Measurements from ENCODE around the gene SENP8.
"Not testable (repeated sequence)": the region's sequence is repeated elsewhere in the genome, so short reads cannot be mapped to it uniquely, and the experiment has no call there.

SENP8 gene

GRCh38 chr15:72118017-72118978 lies at the start of gene SENP8, which contains the start of gene MYO9A:
Gene SENP8, plus strand, starts transcription at chr15:72118403. Its CDS starts 21,221 bp downstream, at chr15:72139624.
Gene MYO9A, minus strand, starts transcription at chr15:72118150. Its CDS starts 71,587 bp downstream, at chr15:72046563.
- peak; percentile 98 for DNase-seq

GRCh38 chr15:72068856-72069255 lies 49.3 kb upstream of the SENP8 start:
- DNase-seq: no peak

GRCh38 chr15:72070817-72071447 lies 47.3 kb upstream of the SENP8 start:
- no peak for DNase-seq

- not testable (repeated sequence) for DNase-seq
These were observed 46.8 kb upstream of the SENP8 start for GRCh38 chr15:72071448-72071825.

DNA sequence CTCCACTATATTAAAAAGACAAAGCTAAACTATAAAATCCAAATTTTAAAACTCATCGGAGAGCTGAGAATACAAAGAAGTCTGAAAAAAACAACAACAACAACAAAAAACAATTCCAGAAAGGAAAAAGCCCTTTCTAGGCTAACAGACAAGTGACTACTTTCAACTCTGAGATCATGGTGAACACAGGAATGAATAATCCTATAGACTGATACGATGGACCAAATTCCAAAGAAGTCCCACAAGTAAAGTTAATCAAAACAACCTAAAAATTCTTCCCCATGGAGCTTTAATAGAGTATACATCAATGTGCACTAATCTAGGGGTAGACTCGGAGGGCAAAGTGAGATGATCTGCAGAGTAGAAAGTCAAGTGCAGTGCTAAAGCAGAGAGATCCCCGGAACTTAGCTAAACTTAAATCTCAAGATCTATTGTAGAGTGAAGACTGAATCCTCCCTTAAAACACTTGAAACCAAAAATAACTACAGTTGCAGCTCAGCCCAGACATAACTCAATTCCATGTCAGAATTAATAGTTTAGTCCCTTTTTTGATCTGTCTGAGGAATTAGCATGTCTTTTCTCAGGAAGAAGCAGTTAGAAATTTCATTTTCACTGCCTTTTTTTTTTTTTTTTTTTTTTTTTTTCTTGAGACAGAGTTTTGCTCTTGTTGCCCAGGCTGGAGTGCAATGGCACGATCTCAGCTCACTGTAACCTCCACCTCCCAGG lies 43.7 kb upstream of the SENP8 start:
- DNase-seq: no peak

GRCh38 chr15:72077950-72078349 lies 40.3 kb upstream of the SENP8 start:
- no peak for DNase-seq

DNA sequence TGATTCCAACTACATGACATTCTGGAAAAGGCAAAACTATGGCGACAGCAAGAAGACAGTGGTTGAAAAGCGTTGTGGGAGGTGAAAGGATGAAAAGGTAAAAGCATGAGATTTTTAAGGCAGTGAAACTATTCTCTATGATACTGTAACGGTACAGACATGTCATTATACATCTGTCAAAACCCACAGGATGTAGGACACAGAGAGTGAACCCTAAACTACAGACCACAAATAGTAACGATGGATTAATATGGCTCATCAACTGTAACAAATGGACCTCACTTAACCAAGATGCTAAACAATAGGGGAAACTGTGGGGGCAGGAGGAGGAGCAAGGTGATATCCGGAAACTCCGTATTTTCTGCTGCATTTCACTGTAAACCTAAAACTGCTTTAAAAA lies 39.3 kb upstream of the SENP8 start:
- no peak for DNase-seq

- DNase-seq: no peak
These were observed 36.0 kb upstream of the SENP8 start for GRCh38 chr15:72082176-72082575.

- no peak for DNase-seq
These were observed 32.0 kb upstream of the SENP8 start for GRCh38 chr15:72086010-72086697.

GRCh38 chr15:72086920-72087648 lies 31.1 kb upstream of the SENP8 start:
- DNase-seq: no peak

DNA sequence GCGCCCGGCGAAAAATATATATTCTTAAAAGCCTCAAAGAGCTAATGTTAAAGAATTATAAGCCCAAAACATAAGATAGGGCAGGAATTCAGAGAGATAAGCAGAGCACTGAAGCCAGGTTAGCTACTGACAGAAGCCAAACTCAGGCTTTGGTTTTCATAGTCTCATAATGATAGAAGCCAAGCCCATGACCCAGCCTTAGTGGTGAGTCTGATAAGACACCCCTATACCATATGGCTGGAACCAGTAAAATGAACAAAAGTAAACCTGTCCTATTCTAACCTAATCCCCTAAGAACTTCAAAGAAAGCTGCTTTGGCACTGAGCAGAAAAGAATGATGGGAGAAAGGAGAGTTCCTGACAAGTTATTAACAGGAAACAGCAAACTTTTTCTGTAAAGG lies 26.2 kb upstream of the SENP8 start:
- DNase-seq: no peak

- DNase-seq: no peak
These were observed 25.5 kb upstream of the SENP8 start for GRCh38 chr15:72092691-72093090.

GRCh38 chr15:72096796-72097195 lies 21.4 kb upstream of the SENP8 start:
- no peak for DNase-seq

DNA sequence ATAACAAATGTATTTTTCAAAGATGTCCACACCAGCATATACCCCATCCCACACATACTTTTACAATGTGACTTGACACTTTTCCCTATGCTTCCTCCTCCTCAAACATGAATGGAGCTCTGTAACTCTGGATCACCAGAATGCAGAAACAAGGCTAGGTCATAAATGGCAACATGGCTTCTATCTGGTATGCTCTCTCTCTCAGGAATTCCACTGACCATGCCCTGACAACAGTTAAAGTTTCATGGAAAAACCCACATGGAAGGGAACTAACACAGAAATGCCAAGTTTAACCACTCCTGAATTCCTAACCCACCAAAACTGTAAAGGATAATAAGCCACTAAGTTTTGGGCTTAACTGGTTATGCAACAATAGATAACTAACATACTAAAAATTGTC lies 20.2 kb upstream of the SENP8 start:
- no peak for DNase-seq

GRCh38 chr15:72099155-72099554 lies 19.0 kb upstream of the SENP8 start:
- no peak for DNase-seq

- not testable (repeated sequence) for DNase-seq
These were observed 17.7 kb upstream of the SENP8 start for GRCh38 chr15:72100551-72100950.

DNA sequence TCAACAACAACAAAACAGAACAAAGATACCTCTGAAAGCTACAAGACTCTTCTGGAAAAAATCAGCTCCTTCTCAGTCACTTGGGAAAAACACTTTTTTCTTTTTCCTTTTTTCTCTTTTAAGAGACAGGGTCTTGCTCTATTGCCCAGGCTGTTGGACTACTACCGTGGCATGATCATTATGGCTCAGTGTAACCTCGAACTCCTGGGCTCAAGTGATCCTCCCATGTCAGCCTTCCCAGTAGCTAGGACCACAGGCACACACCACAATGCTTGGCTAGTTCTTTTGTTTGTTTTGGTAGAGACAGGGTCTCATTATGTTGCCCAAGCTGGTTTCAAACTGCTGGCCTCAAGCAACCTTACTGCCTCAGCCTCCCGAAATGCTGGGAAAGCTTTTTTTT lies 13.1 kb upstream of the SENP8 start:
- no peak for DNase-seq

GRCh38 chr15:72106068-72106467 lies 12.1 kb upstream of the SENP8 start:
- no peak for DNase-seq

- no peak for DNase-seq
These were observed 7.8 kb upstream of the SENP8 start for GRCh38 chr15:72110355-72110754.

DNA sequence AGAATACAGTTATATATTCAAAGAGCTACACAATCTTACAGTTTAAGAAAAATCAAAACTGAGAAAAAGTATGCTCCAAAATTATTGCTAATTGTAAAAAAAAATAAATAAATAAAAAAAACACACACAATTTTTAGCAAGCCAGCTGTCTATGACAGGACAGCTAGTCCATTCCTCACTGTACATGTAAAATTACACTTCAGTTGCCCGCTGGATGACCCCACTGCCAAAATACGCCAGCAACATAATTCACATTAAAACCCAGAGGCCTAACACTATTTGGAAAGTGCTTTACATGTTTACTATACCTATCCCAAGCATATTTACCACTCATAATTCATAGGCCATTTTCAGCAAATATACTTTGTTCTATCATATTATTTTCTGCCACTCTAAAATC lies 6.1 kb upstream of the SENP8 start:
- no peak for DNase-seq

GRCh38 chr15:72112805-72113204 lies 5.4 kb upstream of the SENP8 start:
- DNase-seq: no peak
